ENCODE results near the gene MYH10.

- TF ChIP-seq, protein P1, sequence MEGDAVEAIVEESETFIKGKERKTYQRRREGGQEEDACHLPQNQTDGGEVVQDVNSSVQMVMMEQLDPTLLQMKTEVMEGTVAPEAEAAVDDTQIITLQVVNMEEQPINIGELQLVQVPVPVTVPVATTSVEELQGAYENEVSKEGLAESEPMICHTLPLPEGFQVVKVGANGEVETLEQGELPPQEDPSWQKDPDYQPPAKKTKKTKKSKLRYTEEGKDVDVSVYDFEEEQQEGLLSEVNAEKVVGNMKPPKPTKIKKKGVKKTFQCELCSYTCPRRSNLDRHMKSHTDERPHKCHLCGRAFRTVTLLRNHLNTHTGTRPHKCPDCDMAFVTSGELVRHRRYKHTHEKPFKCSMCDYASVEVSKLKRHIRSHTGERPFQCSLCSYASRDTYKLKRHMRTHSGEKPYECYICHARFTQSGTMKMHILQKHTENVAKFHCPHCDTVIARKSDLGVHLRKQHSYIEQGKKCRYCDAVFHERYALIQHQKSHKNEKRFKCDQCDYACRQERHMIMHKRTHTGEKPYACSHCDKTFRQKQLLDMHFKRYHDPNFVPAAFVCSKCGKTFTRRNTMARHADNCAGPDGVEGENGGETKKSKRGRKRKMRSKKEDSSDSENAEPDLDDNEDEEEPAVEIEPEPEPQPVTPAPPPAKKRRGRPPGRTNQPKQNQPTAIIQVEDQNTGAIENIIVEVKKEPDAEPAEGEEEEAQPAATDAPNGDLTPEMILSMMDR (IDR thresholded peaks at IDR 0.05; ENCODE audit: low read depth, low read length, poor library complexity, severe bottlenecking): no peak
- no peak for TF ChIP-seq EZH2phosphoT487 (IDR thresholded peaks at IDR 0.05; ENCODE audit: borderline replicate concordance, low read length)
These were observed 24.3 kb upstream of the MYH10 start for GRCh38 chr17:8654822-8655221.
